ENCODE results near the gene MLLT1.

GRCh38 chr19:6286676-6287075, 6.9 kb upstream of the MLLT1 start:
- no peak for TF ChIP-seq ATF7 (IDR thresholded peaks at IDR 0.05; ENCODE audit: low read depth)
- no peak for TF ChIP-seq NFIC (IDR thresholded peaks at IDR 0.05; ENCODE audit: low read depth, low read length)
- TF ChIP-seq CTCF (IDR thresholded peaks at IDR 0.05 in 2 of 3, conservative IDR thresholded peaks at IDR 0.05 in 1 of 3; ENCODE audit: control insufficient read depth in 2 of 3, extremely low read depth in 1 of 3, insufficient read depth in 1 of 3, low read depth in 3 of 3, low read length in 3 of 3): no peak
- TF ChIP-seq PML (IDR thresholded peaks at IDR 0.05; ENCODE audit: low read length): no peak
- no peak for TF ChIP-seq CHD2 (IDR thresholded peaks at IDR 0.05; ENCODE audit: borderline replicate concordance, low read depth, low read length)
- TF ChIP-seq, protein P1, sequence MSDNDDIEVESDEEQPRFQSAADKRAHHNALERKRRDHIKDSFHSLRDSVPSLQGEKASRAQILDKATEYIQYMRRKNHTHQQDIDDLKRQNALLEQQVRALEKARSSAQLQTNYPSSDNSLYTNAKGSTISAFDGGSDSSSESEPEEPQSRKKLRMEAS (IDR thresholded peaks at IDR 0.05; ENCODE audit: low read depth, low read length): no peak
- no peak for TF ChIP-seq CEBPB (IDR thresholded peaks at IDR 0.05; ENCODE audit: borderline replicate concordance in 1 of 2, low read depth in 2 of 2, low read length in 2 of 2)
- TF ChIP-seq GABPA (IDR thresholded peaks at IDR 0.05; ENCODE audit: low read depth): no peak
